Frontal cortex (tissue), 4 donors: Measurements from ENCODE around the gene ATXN10. TPM values are rescaled to one million over a fixed set of nuclear protein-coding genes. Genes with fewer than 3 reads are reported as not detected.
"Not testable (repeated sequence)": the region's sequence is repeated elsewhere in the genome, so short reads cannot be mapped to it uniquely, and the experiment has no call there.

Experiments used
- DNase-seq, 2 donors: peaks; one replicate each; pipeline ENCODE4 v3.0.0; 2012; ENCODE audit warnings: low spot score in 2 of 2
- FAIRE-seq: peaks from 2 replicates; lab custom pipeline; 2012; peaks lifted over from hg19 to GRCh38; lab: Jason Lieb, UNC
- total RNA-seq: library from RNA; depleted of rRNA; stranded (reverse); fragments of >200 nt; gene quantifications from one replicate; pipeline ENCODE4 v1.2.3, GENCODE V29; 2014
- donor health status: control.
- donor health status: control.
- donor health status: control.

ATXN10 gene
- total RNA-seq, 1 donor from 2014 or later, result 390 TPM

DNA sequence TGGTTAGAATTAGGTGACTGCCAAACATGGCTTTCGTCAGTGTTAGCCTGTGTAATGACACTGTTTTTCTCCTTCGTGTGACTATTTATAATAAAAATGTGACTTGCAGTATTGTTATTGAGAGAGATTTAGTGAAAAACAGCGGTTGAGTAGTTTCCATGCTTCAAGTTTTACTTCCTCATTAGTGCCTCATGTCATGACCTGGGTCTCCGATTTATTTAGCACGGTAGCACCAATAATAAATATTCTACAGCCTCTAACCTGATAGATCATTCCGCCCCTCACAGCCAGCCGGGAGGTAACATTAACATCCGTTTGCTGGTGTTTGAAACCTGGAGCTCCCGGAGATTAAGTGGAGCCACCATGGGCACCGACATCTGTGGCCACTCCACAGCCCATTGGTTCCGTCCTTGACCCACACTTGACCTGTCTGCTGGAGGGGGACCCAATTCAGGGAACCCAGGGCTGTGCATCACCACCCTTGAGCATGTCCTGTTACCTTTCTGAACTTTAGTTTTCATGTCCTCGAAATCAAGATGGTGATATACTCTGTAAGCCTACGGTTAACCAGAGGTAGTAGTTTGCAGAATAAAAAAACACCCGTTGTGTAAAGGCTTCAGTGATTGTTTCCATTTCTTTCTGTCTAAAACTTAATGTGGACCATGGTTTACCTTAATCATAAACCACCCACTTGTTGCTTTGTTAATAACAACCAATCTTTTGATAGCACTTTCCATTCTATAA lies 104.1 kb downstream of the ATXN10 start:
- DNase-seq (no peak), FAIRE-seq (no peak)

- no peak for DNase-seq
- FAIRE-seq, result no peak
Observed at GRCh38 chr22:45776313-45776585, 104.6 kb downstream of the ATXN10 start.

GRCh38 chr22:45777046-45777851 lies 105.6 kb downstream of the ATXN10 start:
- no peak for DNase-seq
- no peak for FAIRE-seq

- FAIRE-seq (no peak), DNase-seq (no peak)
Observed at GRCh38 chr22:45777852-45778375, 106.3 kb downstream of the ATXN10 start.

GRCh38 chr22:45781459-45781858 lies 109.8 kb downstream of the ATXN10 start:
- FAIRE-seq, result no peak

DNA sequence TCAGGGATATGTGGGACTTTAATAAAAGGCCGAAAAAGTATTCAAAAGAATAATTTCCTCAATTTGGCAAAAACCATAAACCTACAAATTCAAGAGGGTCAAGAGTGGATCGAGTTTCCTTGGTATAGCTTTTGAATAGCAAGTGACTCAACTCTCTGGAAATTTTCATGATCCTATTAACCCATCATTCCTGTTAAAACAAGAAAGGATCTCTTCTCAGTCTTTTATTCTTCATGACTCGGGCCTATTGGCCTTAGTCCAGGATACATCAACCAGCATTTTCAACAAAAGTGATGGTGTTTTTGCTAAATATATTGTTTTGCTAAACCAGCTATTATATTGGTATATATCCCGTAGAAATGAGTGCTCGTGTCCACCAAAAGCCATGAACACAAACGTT lies 110.3 kb downstream of the ATXN10 start:
- no peak for FAIRE-seq
- no peak for DNase-seq

More at GRCh38 chr22:45781459-45781858, 109.8 kb downstream of the ATXN10 start:
- no peak for DNase-seq

DNA sequence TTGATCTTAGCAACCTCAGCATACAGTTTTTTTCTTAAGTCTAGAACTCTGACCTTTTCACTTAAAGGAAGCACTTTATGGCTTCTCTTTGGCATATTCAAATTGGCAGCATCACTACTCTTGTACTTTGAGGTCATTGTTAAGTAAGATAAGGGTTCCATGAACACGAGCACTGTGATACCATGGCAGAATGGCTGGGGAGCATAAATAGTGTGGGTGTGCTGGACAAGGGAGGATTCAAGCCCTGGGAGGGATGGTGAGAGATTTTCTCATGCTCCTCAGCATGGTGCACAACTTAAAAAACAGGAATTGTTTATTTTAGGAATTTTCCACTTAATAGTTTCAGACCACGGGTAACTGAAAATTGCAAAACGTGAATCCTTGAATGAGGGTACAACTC lies 111.4 kb downstream of the ATXN10 start:
- FAIRE-seq, result no peak
- DNase-seq, result no peak

- DNase-seq (no peak), FAIRE-seq (no peak)
Observed at GRCh38 chr22:45783690-45784089, 112.1 kb downstream of the ATXN10 start.

GRCh38 chr22:45784357-45785277 lies 113.0 kb downstream of the ATXN10 start:
- no peak for FAIRE-seq
- no peak for DNase-seq

DNA sequence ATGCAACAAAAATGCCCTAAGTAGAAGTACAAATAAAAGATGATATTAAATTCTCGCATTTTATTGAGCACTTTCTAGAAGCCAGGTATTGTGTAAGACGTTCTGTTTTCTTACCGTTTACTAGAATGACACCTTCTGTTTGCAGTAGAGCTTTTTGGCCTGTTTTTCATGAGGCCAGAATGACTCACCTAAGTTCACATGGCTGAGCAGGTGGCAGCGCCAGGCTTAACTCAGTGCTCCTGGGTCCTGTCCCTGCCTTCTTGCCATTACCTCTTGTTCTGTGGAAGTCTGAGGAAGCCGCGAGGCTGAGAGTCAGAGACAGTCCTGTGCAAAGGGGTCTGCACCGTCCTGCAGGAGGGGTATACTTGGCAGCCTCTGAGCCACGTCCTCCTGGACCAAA lies 113.8 kb downstream of the ATXN10 start:
- FAIRE-seq (no peak), DNase-seq (no peak)

DNA sequence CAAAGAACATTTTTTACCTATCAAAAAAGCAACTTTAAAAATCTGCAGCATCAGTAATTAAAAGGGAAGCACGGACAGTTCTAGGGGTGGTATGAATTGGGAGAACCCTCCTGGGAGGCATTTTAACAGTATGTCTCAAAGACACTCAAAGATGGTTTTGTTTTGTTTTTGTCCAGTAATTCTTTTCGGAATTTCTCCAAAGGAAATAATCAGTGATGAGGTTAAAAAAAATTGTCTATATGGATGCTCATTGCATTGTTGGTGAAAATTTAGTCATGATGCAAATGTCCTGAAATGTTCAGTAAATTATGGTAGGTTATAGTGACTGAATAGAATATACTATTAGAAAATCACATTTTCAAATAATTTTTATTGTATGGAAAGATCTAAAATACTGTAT lies 115.1 kb downstream of the ATXN10 start:
- FAIRE-seq, result no peak

DNA sequence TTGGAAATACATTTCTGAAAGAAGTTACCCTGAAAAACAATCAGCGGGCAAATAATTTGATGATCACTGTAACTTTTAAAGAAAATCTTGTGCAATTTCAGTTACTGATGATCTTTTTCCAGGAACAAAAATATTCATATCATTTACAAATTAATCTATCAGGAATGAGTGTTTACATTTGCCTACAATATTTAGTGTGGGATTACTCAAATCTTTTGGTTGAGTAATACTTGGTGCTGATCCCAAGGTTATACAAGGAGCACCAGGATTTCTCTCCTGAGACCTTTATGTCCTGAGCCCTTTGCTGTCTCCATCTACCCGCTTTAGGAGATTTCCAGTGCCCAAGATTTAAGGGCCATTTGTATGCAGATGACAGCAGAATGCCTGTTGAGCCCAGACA lies 116.1 kb downstream of the ATXN10 start:
- no peak for FAIRE-seq
- DNase-seq, result no peak

More for the DNA sequence above, 115.1 kb downstream of the ATXN10 start:
- DNase-seq, result no peak

GRCh38 chr22:45788522-45788921 lies 116.9 kb downstream of the ATXN10 start:
- DNase-seq (no peak), FAIRE-seq (no peak)

- no peak for FAIRE-seq
- no peak for DNase-seq
Observed at GRCh38 chr22:45790401-45790800, 118.8 kb downstream of the ATXN10 start.

- FAIRE-seq, result no peak
- DNase-seq, result no peak
Observed at GRCh38 chr22:45793161-45793560, 121.5 kb downstream of the ATXN10 start.

DNA sequence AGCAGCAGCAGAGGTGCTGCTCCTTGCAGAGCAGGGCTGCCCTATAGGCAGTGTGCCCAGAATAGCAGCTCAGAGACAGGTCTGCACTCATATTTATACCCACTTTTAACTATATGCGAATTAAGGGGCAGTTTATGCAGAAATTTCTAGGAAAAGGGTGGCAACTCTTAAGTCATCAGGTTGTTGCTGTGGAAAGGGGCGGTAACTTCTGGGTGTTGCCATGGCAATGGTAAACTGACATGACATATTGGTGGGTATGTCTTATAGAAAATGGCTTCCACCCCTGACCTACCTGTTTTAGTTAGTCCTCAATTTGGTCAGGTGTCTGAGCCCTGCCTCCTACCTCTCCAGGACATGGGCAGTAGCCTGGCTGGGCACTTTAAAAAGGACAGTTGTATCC lies 122.3 kb downstream of the ATXN10 start:
- no peak for FAIRE-seq
- no peak for DNase-seq

DNA sequence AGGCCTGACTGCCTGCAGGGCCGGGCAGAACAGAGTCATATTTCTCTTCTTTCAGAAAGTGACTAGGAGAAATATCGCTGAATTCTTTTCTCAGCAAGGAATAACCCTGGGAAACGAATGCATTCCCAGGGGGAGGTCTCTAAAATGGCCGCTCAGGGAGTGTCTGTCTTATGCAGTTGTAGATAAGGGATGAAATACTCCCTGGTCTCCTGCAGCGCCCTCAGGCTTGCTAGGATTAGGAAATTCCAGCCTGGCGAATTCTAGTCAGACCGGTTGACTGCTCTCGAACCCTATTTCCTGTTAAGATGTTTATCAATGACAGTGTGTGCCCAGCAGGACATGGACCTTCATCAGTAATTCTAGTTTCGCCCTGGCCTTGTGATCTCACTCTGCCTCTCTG lies 124.4 kb downstream of the ATXN10 start:
- DNase-seq, FAIRE-seq: not testable (repeated sequence)

DNA sequence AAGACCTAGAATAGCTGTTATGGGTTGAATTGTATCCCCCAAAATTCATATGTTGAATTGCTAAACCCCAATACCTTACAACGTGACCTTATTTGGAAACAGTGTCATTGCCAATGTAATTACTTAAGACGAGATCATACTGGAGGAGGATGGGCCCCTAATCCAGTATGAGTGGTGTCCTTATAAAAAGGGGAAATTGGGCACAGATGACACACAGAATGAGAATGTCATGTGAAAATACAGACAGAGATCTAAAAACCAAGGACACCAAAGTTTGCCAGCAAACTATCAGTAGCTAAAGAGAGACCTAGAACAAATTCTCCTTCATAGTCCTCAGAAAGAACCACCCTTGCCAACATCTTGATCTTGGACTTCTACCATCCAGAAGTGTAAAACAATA lies 127.7 kb downstream of the ATXN10 start:
- FAIRE-seq, result no peak
- DNase-seq, result no peak

GRCh38 chr22:45802054-45802453 lies 130.4 kb downstream of the ATXN10 start:
- FAIRE-seq (no peak), DNase-seq (no peak)

DNA sequence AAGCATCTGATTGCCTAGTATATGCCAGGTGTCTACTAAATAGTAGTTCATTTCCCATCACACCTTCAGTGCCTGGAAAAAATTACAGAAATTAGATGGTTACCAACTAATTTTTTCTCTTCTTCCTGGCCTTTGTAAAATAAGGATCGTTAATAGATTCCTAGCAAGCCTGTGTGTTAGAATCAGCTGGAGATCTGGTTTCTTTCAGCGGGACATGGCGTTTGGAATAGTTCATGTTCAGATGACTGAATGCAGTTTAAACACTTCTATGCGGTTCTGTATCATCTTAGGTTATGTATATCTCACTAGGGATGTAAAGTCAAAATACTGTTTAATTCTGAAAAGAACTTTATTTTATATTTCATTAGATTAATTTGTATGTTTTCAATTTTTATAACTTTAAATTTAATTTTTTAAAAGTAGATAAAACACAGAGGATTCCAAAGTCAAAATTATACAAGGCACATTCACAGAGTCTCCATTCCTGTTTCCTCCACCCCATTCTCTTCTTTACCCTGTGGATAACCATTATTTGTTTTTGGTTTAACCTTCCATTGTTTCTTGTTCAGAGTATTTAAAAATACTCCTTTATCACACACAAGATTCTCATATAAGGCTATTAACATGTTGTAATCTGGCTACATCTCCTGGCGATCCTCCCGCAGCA lies 132.8 kb downstream of the ATXN10 start:
- FAIRE-seq, result no peak

More for the DNA sequence above, 132.8 kb downstream of the ATXN10 start:
- DNase-seq, result no peak
